Vagina (tissue), 2 donors: ENCODE results near the gene DPP10.

Experiments
- CTCF ChIP-seq, 3 experiments: fragments of 450-650 bp in 2 of 3; fragments of 200-600 bp in 1 of 3; sonication (generic) in 1 of 3; IDR thresholded peaks; one replicate each; pipeline ENCODE4 v1.5.1; 2017 to 2019; ENCODE audit warnings: antibody characterized with exemption in 3 of 3, mild to moderate bottlenecking in 2 of 3, moderate library complexity in 2 of 3
- POLR2AphosphoS5 ChIP-seq, 2 donors: sonication (generic); formaldehyde crosslinking; IDR thresholded peaks; one replicate each; pipeline ENCODE4 v1.9.0; 2017; ENCODE audit warnings: antibody characterized with exemption in 2 of 2, mild to moderate bottlenecking in 2 of 2, low read depth in 1 of 2; ENCODE audit not compliant: insufficient read depth in 1 of 2

- TF ChIP-seq CTCF (IDR thresholded peaks at IDR 0.05) (no peak), POLR2AphosphoS5 (IDR thresholded peaks at IDR 0.05; ENCODE audit: insufficient read depth in 1 of 2, low read depth in 1 of 2) (no peak)
Observed at GRCh38 chr2:114745700-114746099, 303.3 kb downstream of the DPP10 start.
